SH-SY5Y (cell line): Measurements from ENCODE around the gene FOXD1.

Experiments
- GATA2 ChIP-seq: IDR thresholded peaks from 2 replicates; pipeline ENCODE4 v1.6.1; 2011; ENCODE audit warnings: mild to moderate bottlenecking, low read depth, low read length
- GATA3 ChIP-seq: IDR thresholded peaks from 2 replicates; pipeline ENCODE4 v1.6.1; 2011; ENCODE audit warnings: low read depth, mild to moderate bottlenecking, low read length, moderate library complexity

- no peak for TF ChIP-seq GATA2
- no peak for TF ChIP-seq GATA3
Measured at GRCh38 chr5:73399775-73400174, 48.8 kb downstream of the FOXD1 start.
